GM12878 (cell line): ENCODE measurements around the gene FAM193A. TPM values are rescaled to one million over a fixed set of nuclear protein-coding genes. Genes with fewer than 3 reads are reported as not detected.

Experiments
- BHLHE40 ChIP-seq, 2 experiments: fragments of 450-650 bp in 1 of 2; IDR thresholded peaks; 2 replicates each; pipeline ENCODE4 v1.6.1; 2011 to 2017; ENCODE audit warnings: low read depth in 2 of 2, borderline replicate concordance in 1 of 2, improper control_type of control experiment in 1 of 2, low read length in 1 of 2, mild to moderate bottlenecking in 1 of 2
- IKZF1 ChIP-seq: fragments of 450-650 bp; conservative IDR thresholded peaks from 2 replicates; pipeline ENCODE4 v1.6.1; 2017; ENCODE audit warnings: antibody characterized with exemption, mild to moderate bottlenecking
- IKZF2 ChIP-seq, 2 experiments: fragments of 450-650 bp; IDR thresholded peaks; 2 replicates each; pipeline ENCODE4 v1.6.1; 2017; ENCODE audit warnings: mild to moderate bottlenecking in 2 of 2, moderate library complexity in 2 of 2
- MEF2B ChIP-seq: fragments of 450-650 bp; IDR thresholded peaks from 2 replicates; pipeline ENCODE4 v1.6.1; 2018; ENCODE audit warnings: mild to moderate bottlenecking, moderate library complexity; ENCODE audit not compliant: partially characterized antibody, poor library complexity, severe bottlenecking
- MTA2 ChIP-seq: fragments of 450-650 bp; IDR thresholded peaks from 2 replicates; pipeline ENCODE4 v1.6.1; 2016; ENCODE audit warnings: low read depth, mild to moderate bottlenecking, moderate library complexity
- MYC ChIP-seq: IDR thresholded peaks from 2 replicates; pipeline ENCODE4 v1.6.1; 2011; ENCODE audit warnings: mild to moderate bottlenecking, low read length, moderate library complexity, inconsistent platforms; ENCODE audit not compliant: insufficient read depth, insufficient replicate concordance, insufficient read length, severe bottlenecking
- NFYB ChIP-seq: IDR thresholded peaks from 2 replicates; pipeline ENCODE4 v1.6.1; 2011; ENCODE audit warnings: low read depth, mild to moderate bottlenecking, low read length, improper control_type of control experiment, moderate library complexity; ENCODE audit not compliant: insufficient read depth
- NR2F1 ChIP-seq: fragments of 450-650 bp; conservative IDR thresholded peaks from 2 replicates; pipeline ENCODE4 v1.6.1; 2017; ENCODE audit warnings: mild to moderate bottlenecking
- PAX8 ChIP-seq: fragments of 450-650 bp; IDR thresholded peaks from 2 replicates; pipeline ENCODE4 v1.6.1; 2017; ENCODE audit warnings: mild to moderate bottlenecking, moderate library complexity
- RAD21 ChIP-seq: IDR thresholded peaks from 2 replicates; pipeline ENCODE4 v1.6.1; 2011; ENCODE audit warnings: mild to moderate bottlenecking, low read depth, low read length, moderate library complexity; ENCODE audit not compliant: insufficient read depth
- RAD51 ChIP-seq: fragments of 450-650 bp; IDR thresholded peaks from 2 replicates; pipeline ENCODE4 v1.6.1; 2016; ENCODE audit warnings: moderate library complexity, mild to moderate bottlenecking, inconsistent platforms
- RELA ChIP-seq: fragments of 450-650 bp; IDR thresholded peaks from 2 replicates; pipeline ENCODE4 v1.8.0; 2014; ENCODE audit warnings: borderline replicate concordance; ENCODE audit not compliant: partially characterized antibody
- SMARCA5 ChIP-seq: fragments of 450-650 bp; IDR thresholded peaks from 2 replicates; pipeline ENCODE4 v1.6.1; 2017; ENCODE audit warnings: mild to moderate bottlenecking
- ZNF24 ChIP-seq: fragments of 450-650 bp; IDR thresholded peaks from 2 replicates; pipeline ENCODE4 v1.6.1; 2017; ENCODE audit warnings: antibody characterized with exemption, mild to moderate bottlenecking
- ZNF384 ChIP-seq: IDR thresholded peaks from 2 replicates; pipeline ENCODE4 v1.6.1; 2012; ENCODE audit warnings: low read depth, mild to moderate bottlenecking, low read length, improper control_type of control experiment, borderline replicate concordance
- polyA plus RNA-seq, 11 experiments: library from polyadenylated mRNA; depleted of rRNA in 4 of 11; unstranded in 6 of 11; stranded (reverse) in 5 of 11; fragments of >200 nt; fragmentation: Nextera tagmentation in 4 of 11; fragmentation: Illumina TruSeq in 1 of 11; extraction: Ambion mirVana in 4 of 11; extraction: Trizol in 1 of 11; gene quantifications; 1 replicate in 1 of 11; 2 replicates in 10 of 11; pipeline versions ENCODE4 v1.2.1 to v1.2.3, GENCODE V29; 2011 to 2016; ENCODE audit warnings: inconsistent platforms in 2 of 11, missing spikeins in 2 of 11, low read depth in 1 of 11
- total RNA-seq, 4 experiments: library from RNA; depleted of rRNA in 3 of 4; stranded (reverse); fragments of >200 nt in 3 of 4; fragmentation: Illumina TruSeq in 1 of 4; extraction: Trizol in 1 of 4; gene quantifications; 2 replicates each; pipeline versions ENCODE4 v1.2.1 to v1.2.3, GENCODE V29; 2013 to 2021
- TF ChIP-seq, protein P1 (sequence below): fragments of 450-650 bp; IDR thresholded peaks from 2 replicates; pipeline ENCODE4 v1.6.1; 2017; ENCODE audit warnings: mild to moderate bottlenecking, moderate library complexity
- TF ChIP-seq, protein P2 (sequence below): fragments of 450-650 bp; IDR thresholded peaks from 2 replicates; pipeline ENCODE4 v1.6.1; 2017; ENCODE audit warnings: antibody characterized with exemption, mild to moderate bottlenecking, moderate library complexity
- TF ChIP-seq, protein P3 (sequence below): fragments of 450-650 bp; IDR thresholded peaks from 2 replicates; pipeline ENCODE4 v1.6.1; 2016; ENCODE audit warnings: mild to moderate bottlenecking
- TF ChIP-seq, protein P4 (sequence below): fragments of 450-650 bp; IDR thresholded peaks from 2 replicates; pipeline ENCODE4 v1.6.1; 2017; ENCODE audit warnings: low read depth, mild to moderate bottlenecking, moderate library complexity

Gene FAM193A
- total and polyA plus RNA-seq, 10 of the 15 experiments (the other 5 are each of a cell fraction or from before 2014, with no cell fraction given) = 0.52 to 23.3 (median 7.4) TPM

DNA sequence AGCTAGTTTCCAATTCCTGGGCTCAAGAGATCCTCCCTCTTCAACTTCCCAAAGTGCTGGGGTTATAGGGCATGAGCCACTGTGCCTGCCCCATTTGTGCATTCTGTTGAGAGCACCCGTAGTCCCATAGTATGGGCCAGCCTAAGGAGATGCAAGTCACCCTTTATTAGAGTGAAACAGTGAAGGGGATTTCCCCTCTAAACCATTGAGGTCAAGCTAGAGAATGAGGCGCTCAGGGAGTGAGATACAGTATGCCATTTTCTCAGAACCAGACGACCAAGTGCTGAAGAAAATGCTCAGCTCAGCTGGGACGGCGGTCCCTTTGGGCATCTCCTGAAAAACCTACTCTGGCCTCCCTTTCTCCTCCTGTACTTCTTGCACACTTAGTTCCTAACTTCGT is 48.8 kb upstream of the FAM193A start (continued):
- TF ChIP-seq, protein P1, sequence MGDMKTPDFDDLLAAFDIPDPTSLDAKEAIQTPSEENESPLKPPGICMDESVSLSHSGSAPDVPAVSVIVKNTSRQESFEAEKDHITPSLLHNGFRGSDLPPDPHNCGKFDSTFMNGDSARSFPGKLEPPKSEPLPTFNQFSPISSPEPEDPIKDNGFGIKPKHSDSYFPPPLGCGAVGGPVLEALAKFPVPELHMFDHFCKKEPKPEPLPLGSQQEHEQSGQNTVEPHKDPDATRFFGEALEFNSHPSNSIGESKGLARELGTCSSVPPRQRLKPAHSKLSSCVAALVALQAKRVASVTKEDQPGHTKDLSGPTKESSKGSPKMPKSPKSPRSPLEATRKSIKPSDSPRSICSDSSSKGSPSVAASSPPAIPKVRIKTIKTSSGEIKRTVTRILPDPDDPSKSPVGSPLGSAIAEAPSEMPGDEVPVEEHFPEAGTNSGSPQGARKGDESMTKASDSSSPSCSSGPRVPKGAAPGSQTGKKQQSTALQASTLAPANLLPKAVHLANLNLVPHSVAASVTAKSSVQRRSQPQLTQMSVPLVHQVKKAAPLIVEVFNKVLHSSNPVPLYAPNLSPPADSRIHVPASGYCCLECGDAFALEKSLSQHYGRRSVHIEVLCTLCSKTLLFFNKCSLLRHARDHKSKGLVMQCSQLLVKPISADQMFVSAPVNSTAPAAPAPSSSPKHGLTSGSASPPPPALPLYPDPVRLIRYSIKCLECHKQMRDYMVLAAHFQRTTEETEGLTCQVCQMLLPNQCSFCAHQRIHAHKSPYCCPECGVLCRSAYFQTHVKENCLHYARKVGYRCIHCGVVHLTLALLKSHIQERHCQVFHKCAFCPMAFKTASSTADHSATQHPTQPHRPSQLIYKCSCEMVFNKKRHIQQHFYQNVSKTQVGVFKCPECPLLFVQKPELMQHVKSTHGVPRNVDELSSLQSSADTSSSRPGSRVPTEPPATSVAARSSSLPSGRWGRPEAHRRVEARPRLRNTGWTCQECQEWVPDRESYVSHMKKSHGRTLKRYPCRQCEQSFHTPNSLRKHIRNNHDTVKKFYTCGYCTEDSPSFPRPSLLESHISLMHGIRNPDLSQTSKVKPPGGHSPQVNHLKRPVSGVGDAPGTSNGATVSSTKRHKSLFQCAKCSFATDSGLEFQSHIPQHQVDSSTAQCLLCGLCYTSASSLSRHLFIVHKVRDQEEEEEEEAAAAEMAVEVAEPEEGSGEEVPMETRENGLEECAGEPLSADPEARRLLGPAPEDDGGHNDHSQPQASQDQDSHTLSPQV = no peak
- TF ChIP-seq MYC (no peak), SMARCA5 (peak; percentile 65; the same call in 1 of the 2 replicates), BHLHE40 (IDR thresholded peaks at IDR 0.05; ENCODE audit: borderline replicate concordance in 1 of 2, low read depth in 2 of 2, low read length in 1 of 2) (peak; percentile 6 to 23; a peak in 1 of 4 replicates), IKZF1 (0 out of 2 replicates have a peak, but pooled peaks have one; percentile 35), IKZF2 (IDR thresholded peaks at IDR 0.05) (peak; percentile 21 to 49; a peak in 2 of 4 replicates), RAD21 (peak; percentile 10; the same call in 1 of the 2 replicates), NR2F1 (peak; percentile 53), MTA2 (peak; percentile 58; the same call in 1 of the 2 replicates), MEF2B (peak; percentile 51), ZNF24 (0 out of 2 replicates have a peak, but pooled peaks have one; percentile 49), RAD51 (no peak), RELA (peak; percentile 61), ZNF384 (no peak), NFYB (no peak), PAX8 (no peak)
- TF ChIP-seq, protein P2, sequence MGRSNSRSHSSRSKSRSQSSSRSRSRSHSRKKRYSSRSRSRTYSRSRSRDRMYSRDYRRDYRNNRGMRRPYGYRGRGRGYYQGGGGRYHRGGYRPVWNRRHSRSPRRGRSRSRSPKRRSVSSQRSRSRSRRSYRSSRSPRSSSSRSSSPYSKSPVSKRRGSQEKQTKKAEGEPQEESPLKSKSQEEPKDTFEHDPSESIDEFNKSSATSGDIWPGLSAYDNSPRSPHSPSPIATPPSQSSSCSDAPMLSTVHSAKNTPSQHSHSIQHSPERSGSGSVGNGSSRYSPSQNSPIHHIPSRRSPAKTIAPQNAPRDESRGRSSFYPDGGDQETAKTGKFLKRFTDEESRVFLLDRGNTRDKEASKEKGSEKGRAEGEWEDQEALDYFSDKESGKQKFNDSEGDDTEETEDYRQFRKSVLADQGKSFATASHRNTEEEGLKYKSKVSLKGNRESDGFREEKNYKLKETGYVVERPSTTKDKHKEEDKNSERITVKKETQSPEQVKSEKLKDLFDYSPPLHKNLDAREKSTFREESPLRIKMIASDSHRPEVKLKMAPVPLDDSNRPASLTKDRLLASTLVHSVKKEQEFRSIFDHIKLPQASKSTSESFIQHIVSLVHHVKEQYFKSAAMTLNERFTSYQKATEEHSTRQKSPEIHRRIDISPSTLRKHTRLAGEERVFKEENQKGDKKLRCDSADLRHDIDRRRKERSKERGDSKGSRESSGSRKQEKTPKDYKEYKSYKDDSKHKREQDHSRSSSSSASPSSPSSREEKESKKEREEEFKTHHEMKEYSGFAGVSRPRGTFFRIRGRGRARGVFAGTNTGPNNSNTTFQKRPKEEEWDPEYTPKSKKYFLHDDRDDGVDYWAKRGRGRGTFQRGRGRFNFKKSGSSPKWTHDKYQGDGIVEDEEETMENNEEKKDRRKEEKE = no peak
- TF ChIP-seq, protein P3, sequence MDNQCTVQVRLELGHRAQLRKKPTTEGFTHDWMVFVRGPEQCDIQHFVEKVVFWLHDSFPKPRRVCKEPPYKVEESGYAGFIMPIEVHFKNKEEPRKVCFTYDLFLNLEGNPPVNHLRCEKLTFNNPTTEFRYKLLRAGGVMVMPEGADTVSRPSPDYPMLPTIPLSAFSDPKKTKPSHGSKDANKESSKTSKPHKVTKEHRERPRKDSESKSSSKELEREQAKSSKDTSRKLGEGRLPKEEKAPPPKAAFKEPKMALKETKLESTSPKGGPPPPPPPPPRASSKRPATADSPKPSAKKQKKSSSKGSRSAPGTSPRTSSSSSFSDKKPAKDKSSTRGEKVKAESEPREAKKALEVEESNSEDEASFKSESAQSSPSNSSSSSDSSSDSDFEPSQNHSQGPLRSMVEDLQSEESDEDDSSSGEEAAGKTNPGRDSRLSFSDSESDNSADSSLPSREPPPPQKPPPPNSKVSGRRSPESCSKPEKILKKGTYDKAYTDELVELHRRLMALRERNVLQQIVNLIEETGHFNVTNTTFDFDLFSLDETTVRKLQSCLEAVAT = no peak
- TF ChIP-seq, protein P4, sequence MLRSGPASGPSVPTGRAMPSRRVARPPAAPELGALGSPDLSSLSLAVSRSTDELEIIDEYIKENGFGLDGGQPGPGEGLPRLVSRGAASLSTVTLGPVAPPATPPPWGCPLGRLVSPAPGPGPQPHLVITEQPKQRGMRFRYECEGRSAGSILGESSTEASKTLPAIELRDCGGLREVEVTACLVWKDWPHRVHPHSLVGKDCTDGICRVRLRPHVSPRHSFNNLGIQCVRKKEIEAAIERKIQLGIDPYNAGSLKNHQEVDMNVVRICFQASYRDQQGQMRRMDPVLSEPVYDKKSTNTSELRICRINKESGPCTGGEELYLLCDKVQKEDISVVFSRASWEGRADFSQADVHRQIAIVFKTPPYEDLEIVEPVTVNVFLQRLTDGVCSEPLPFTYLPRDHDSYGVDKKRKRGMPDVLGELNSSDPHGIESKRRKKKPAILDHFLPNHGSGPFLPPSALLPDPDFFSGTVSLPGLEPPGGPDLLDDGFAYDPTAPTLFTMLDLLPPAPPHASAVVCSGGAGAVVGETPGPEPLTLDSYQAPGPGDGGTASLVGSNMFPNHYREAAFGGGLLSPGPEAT = peak; percentile 36; the same call in 1 of the 2 replicates
